ENCODE measurements around the gene NLE1. TPM values are rescaled to one million over a fixed set of nuclear protein-coding genes. Genes with fewer than 3 reads are reported as not detected.
"Not testable (repeated sequence)": the region's sequence is repeated elsewhere in the genome, so short reads cannot be mapped to it uniquely, and the experiment has no call there.

NLE1 gene
- total RNA-seq, 1 donor from 2014 or later, result 15.0 TPM

DNA sequence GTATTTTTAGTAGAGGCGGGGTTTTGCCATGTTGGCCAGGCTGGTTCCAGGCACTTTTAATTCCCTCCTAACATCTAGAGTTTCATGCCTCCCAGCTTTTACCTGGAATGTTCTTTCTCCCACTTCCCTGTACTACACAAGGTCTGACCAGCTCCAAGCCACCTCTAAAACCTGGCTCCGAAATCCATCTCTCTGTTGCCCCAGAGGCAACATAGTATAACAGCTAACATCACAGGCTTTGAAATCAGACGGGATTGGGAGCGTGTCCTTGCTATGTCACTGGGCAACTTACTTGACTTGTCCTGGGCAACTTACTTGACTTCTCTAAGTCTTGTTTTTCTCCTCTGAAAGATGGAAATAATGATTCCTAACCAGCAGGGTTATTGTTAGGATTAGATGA lies 20.7 kb upstream of the NLE1 start:
- DNase-seq (ENCODE audit: low read depth), result no peak

DNA sequence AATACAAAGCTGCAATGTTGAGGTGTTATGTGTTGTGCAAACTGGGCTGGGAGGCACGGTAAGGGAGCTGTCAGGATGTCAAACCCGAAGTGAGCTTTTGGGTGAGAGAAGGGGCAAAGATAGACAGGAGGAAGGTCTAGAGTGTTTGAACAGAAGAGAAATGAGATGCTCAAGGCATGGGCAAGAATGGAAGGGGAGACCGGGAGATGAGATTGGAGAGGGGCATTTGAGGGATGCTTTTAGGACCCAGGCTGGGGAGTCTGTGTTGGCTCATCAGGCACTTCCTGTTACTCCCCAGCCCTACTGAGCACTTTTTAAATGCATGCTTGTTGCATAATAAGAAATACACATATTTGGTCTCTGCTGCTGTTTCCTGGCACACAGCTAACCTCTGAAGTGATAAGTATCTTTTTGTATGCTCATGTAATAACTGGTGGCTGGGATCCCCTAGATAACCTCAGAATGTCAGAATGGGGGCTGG lies 19.2 kb upstream of the NLE1 start:
- DNase-seq (ENCODE audit: low read depth), result no peak

DNA sequence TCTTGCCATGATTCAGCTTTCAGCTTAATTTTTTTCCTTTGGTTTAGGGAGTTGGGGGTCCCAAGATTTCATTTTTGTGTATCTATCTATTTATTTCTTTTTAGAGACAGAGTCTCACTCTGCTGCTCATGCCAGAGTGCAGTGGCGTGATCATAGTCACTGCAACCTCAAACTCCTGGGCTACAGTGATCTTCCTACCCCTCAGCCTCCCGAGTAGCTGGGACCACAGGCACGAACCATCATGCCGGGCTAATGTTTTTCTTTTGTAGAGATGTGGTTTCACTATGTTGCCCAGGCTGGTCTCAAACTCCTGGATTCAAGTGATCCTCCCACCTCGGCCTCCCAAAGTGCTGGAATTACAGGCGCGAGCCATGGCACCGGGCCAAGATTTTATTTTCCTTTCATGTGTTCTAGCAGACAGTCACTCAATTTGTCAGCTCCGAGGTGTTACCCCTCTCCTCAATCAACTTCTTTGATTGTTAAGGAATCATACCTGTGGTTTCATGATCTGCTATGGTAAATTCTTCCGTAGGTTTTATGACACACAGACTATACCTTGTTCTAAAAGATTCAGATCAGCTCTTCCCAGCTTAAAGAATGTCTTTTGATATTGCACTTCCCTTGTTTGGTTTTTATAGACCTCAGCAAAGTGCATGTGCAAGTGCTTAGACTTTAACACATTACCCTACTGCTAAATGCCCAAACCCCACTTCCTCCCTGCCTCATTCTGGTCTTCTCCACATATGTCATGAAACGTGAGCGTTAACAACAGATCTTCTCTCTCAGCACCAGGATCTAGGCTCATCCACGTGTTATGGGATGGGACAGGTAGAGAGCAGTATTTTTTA lies 18.5 kb upstream of the NLE1 start:
- DNase-seq (ENCODE audit: low read depth), result no peak

DNA sequence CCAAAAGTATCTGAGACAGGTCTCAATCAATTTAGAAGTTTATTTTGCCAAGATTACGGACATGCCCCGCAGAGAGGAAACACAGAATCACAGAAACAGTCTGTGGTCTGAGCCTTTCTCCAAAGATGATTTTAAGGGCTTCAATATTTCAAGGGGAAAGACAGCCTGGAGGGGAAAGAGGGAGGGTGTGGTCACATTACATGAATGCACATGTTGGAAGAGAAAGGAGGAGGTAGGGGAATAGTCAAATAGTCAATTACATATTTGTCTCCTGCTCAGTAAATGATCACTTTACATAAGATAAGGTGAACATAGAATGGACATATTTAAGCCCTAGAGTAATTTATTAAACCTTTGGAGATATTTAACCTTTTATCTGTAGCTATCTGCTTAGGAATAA lies 17.8 kb upstream of the NLE1 start:
- DNase-seq (ENCODE audit: low read depth), result no peak

DNA sequence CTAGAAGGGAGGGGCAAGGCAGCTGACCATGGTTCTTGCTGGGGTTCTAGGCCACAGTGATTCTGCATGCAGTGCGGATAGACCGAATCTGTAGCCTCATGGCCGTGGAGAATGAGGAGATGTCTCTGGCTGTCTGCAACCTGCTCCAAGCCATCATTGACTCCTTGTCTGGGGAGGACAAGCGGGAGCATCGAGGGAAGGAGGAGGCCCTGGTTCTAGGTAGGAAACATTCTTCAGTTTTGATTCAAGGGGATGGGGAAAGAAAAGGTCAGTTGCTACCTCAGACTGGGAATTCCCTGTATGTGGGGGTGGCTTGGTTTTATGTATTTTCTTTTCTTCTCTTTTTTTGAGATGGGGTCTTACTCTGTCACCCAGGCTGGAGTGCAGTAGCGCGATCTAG lies 13.1 kb upstream of the NLE1 start:
- no peak for DNase-seq (ENCODE audit: low read depth)

DNA sequence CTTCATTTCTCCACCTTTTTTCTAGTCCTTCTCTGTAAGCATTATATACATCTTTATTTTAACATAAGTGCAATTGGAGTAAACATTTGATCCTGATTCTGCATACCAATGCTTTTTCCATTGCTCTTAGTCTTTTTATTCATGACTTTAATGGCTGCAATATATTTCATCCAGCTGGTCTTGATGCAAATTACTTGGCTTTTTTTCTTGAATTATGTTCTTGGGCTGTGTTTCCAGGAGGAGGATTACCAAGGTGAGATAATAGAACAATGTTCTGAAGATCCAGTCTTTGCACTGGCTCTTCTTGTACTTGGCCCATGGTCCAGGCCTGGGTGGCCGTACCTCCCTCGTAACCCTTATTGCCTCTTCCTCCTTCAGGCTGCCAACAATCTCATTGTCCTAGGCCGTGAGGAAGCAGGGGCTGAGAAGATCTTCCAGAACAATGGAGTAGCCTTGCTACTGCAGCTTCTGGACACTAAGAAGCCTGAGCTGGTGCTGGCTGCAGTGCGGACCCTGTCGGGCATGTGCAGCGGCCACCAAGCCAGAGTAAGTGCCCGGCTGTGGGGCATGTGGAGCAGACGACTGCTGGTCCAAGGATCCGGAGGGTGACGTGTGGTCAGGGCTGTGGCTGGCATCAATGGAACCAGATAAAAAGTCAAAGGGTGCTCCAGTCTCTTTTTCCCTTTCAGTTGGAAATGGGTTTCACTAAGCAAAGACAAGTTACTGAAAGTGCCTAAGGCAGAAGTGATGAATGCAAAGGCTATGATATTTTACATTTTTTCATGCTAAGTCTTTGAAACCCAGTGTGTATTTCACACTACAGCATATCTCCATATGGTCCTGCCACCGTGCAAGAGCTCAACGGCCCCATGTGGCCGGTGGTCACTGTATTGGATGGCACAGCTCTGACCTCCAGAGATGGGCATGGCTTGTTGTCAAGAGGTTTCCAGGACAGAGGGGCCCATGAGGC lies 12.4 kb upstream of the NLE1 start:
- DNase-seq (ENCODE audit: low read depth), result no peak

DNA sequence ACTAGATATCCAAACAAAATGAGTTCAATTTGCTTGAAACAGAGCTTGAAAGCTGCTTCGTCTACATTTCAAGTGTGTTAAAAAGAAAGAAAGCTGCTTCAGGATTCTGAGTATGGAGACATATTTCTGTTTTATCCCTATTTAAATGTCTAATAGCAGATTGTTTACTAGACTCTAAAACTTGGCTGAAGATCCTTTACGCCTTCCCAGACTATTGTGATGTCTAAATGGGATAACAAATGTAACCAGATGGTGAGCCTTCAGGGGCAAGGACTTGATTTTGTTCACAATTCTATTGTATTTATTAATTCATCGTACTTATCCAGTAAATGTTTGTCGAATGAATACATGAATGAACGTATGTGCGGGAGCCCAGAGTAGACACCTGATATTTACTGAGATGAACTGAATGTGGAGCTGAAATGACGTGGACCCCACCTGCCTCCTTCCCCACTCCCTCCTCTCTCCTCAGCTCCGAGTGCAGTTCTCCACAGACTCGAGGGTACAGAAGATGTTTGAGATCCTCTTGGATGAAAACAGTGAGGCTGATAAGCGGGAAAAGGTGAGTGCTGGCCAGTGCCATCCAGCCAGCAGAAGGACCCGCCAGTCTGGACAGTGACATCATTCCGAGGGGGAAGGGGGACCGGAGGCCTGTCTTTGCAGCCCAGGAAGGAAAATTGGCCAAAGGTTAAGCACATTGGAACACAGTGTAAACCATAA lies 10.5 kb upstream of the NLE1 start:
- no peak for DNase-seq (ENCODE audit: low read depth)

DNA sequence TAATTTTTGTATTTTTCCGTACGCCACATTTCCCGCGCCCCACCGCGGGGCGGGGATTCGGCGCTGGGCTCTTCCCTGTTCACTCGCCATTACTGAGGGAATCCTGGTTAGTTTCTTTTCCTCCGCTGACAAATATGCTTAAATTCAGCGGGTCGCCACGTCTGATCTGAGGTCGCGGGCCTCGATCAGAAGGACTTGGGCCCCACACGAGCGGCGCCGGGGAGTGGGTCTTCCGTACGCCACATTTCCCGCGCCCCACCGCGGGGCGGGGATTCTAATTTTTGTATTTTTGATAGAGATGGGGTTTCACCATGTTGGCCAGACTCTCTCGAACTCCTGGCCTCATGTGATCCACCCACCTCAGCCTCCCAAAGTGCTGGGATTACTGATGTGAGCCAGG lies 9.0 kb upstream of the NLE1 start:
- not testable (repeated sequence) for DNase-seq (ENCODE audit: low read depth)

DNA sequence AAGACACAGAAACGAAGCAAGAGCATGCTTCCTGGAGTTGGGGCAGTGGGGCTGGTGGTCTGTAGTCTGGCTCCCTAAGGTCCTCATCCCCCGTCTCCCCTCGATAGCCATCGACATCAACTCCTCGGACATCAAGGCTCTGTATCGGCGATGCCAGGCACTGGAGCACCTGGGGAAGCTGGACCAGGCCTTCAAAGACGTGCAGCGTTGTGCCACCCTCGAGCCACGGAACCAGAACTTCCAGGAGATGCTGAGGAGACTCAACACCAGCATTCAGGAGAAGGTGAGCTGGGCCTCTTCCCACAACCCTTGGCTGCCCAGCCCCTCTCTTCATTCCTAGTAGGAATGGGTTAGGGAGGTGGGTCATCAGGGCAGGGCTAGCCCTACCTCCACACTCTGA lies 7.8 kb upstream of the NLE1 start:
- DNase-seq (ENCODE audit: low read depth), result no peak

DNA sequence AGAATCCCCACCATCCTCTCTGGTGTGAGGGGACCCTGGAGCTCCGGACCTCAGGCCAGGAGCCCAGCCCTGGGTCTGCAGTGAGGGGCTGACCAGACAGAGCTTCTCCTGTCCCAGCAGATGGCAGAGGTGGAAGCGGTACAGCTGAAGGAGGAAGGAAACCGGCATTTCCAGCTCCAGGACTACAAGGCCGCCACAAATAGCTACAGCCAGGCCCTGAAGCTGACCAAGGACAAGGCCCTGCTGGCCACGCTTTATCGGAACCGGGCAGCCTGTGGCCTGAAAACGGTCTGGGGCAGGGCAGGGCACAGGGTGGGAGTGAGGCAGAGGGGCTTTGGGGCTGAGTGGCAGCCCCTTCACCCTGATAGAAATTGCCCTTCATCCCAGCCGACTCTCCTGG lies 6.0 kb upstream of the NLE1 start:
- peak; percentile 42 for DNase-seq (ENCODE audit: low read depth)

DNA sequence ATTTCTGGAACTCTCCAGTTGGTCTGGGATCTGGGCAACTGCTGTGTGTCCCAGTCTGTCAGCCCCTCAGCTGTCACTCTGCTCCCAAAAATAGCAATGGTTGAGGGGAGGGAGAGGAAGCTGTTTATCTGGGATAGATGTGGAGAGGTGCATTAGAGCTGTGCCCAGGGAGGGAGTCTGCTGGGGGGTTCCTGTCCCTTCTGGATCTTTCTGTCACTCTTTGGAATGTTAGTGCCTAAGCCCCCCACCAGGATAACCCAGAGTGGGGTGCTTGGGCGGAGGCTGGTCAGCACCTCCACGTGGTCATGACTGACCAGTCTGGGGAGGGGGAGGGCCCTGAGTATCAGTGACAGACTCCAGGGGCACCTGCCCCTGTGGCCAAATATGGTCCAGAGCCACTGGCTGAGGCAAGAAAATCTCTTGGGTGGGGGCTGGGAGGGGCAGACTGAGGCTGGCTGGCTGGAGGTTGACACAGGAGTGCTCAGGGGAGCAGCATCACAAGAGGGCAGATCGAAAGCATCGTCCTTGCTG lies 5.3 kb upstream of the NLE1 start, which contains the start of gene UNC45B:
UNC45B (plus strand) TSS at position 443 of the 531 bp plus-strand sequence. CDS start 447 bp downstream, outside the sequence.
- peak; percentile 96 for DNase-seq (ENCODE audit: low read depth)

DNA sequence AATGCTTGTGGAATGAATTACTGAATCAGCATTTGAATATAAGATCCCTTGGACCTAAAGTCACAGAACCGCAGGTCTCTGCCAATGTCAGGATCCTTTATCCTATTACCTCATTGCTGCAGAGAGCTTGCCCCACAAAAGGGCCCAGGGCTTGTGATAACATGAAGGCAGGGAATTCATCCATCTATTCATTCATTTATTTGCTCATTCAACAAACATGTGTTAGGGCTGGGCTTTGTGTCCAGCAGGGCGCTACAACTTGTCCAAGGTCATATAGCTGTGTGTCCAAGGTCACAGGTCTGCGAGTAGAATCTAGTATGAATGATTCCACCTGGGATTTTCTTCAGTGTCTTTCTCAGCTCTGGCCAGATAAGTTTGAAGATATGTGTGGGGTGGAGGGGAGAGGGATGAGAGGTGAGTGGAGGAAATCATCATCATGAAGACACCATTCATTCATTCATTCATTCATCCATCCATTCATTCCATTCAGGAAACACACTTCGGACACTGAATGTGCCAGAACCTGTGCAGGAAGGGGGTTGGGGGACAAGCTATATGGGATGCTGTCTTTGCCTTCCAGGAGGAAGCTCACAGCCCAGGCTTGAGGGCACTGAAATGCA lies 4.2 kb upstream of the NLE1 start:
- peak; percentile 37 for DNase-seq (ENCODE audit: low read depth)

DNA sequence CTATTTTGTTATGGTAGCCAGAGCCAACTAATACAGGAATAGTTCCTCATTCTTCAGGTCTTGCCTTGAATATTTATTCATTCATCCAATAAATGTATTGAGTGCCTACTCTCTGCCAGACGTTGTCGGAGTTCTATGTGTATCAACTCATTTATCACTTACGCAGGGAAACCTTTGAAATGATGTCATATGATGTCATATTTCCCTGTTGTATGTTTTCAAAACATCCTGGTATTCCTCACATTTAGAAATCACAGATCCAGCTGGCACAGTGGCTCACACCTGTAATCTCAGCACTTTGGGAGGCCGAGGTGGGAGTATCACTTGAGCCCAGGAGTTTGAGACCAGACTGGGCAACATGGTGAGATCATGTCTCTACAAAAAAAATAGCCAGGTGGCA lies 2.7 kb upstream of the NLE1 start:
- DNase-seq (ENCODE audit: low read depth), result no peak

DNA sequence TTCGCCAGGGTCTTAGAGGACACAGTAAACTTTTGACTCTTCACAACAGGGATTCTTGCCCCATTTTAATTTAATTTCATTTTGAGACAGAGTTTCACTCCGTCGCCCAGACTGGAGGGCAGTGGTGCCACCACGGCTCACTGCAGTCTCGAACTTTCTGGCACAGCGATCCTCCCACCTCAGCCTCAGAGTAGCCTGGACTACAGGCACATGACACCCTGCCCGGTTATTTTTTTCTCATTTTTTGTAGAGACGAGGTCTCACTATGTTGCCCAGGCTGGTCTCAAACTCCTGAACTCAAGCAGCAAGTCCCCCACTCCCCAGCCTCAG lies 329 bp upstream of the NLE1 start:
- DNase-seq (ENCODE audit: low read depth), result no peak

DNA sequence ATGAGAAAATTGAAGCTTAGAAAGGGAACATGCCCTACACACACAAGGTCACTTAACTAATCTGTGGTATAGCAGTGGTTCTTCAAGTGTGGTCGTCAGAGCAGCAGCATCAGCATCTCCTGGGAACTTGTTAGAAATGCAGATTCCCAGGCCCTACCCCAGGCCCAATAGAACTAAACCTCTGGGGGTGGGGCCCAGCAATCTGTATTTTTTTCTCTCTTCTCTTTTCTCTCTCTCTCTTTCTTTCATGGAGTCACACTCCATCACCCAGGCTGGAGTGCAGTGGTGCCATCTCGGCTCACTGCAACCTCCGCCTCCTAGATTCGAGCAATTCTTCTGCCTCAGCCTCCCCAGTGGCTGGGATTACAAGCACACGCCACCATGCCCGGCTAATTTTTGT lies 3.9 kb downstream of the NLE1 start:
- DNase-seq (ENCODE audit: low read depth), result no peak

DNA sequence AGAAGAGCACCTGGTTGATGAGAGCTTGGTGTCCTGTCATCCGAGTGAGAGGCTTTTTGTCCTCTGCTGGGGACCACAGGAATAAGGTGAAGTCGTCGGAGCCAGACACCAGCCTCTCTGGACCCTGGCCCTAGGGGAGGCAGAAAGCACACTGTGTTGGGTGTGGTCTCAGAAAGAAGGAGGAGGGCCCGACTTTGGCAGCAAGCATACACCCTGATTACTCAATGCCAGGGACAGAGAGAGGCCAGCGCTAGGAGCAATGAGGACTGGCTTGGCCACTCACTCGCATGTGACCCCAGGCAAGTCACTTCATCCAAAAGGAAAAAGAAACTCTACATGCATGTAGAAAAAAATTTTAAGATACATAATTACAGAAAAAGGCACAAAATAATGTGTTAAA lies 6.8 kb downstream of the NLE1 start:
- DNase-seq (ENCODE audit: low read depth), result no peak

DNA sequence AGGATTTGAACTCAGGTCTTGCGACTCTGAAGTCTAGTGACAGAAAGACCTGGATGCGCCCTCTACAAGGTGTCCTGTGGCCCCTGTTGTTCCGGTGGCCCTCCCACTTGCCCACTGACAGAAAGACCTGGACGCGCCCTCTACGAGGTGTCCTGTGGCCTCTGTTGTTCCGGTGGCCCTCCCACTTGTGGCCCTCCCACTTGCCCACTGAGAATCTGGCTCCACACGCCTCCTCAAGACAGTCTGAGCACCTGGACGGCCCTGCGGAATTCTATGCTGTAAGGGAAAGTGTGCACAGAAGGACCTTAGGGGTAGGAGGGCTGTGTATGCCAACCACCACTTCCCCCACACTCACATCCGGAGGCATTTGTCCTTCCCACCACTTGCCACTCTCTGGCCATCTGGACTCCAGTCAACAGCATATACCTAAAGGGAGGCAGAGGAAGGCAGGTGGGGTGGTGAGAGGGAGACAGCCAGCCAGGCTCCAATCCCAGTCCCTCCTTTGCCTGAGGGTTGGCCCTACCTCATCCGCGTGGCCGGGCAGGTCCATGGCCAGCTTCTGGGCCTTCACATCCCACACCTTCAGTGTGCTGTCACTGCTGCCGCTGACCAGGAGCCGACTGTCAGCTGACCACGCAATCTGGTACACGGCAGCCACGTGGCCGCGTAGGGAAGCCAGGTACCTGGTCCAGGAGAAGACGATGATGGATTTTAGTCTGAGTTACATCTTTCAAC lies 9.1 kb downstream of the NLE1 start:
- DNase-seq (ENCODE audit: low read depth), result no peak

DNA sequence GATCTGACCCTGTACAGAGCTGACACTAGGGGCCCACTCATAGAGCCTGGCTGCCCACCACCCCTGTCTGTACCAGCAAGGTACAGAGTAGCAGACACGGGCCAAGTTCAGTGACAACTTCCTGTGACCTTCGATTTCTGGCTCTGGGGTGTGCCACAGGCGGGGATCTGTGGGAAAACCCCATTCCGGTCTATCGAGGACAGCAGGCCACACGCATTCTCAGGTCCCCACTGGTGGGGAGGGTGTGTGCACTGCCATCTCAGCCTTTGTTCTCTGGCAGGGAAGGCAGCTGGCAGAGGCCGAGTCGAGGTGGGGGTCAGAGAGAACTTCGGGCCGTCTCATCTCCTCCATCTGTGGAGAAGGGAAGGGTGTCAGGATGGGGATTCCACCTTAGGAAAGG lies 10.0 kb downstream of the NLE1 start:
- peak; percentile 66 for DNase-seq (ENCODE audit: low read depth)

DNA sequence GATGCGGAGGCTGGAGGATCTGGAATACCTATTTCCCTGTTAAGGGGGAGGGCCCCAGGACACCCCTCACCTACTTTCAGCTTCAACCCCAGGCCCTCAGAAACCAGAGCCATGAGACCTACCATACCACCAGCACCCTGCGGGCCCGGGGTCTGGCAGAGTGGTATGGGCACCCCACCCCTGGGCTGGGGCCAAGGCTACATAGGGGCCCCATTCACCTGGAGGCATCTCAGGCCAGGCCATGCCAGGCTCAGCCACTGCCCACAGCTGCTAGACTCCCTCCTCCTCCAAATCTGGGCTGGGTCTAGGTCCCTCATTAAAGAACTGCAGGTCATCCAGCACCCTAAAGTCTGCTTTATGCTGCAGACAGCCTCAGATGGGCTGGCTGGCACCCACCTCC lies 11.7 kb downstream of the NLE1 start:
- no peak for DNase-seq (ENCODE audit: low read depth)

DNA sequence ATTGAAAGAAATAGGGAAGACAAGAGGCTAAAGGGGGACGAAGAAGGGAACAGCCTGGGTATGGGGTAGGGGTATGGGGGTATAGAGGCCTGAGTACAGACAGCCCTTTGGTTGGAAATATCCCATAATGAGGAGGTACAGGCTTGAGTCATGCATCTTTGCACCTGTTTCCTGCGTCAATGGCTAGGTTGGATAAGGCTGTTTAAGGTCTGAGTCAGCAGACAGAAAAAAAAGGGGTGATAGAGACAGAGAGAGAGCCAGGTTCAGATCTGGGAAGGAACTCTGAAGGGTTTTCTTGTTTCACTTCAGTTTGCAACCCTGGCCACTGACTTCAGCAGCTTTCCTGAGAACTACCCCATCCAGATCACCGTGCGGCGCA lies 12.1 kb downstream of the NLE1 start:
- peak; percentile 66 for DNase-seq (ENCODE audit: low read depth)
